Fibroblast of the aortic adventitia (primary cell): ENCODE measurements around the gene TBX18. TPM values are rescaled to one million over a fixed set of nuclear protein-coding genes. Genes with fewer than 3 reads are reported as not detected.

ENCODE experiments used
- DNase-seq: peaks from one replicate; pipeline ENCODE4 v3.0.0-alpha.2; 2010; ENCODE audit warnings: low read depth
- H3K4me3 ChIP-seq: 2 replicates; pipeline ENCODE4 v1.5.1; 2011; ENCODE audit warnings: low read depth, mild to moderate bottlenecking, control low read depth, low read length, moderate library complexity
- CTCF ChIP-seq: IDR thresholded peaks from 2 replicates; pipeline ENCODE4 v1.5.1; 2011; ENCODE audit warnings: mild to moderate bottlenecking, low read length, control low read depth, inconsistent platforms; ENCODE audit not compliant: insufficient read depth
- total RNA-seq: library from RNA; depleted of rRNA; stranded (reverse); fragments of >200 nt; gene quantifications from 2 replicates; pipeline ENCODE4 v1.2.3, GENCODE V29; 2012; ENCODE audit warnings: low replicate concordance

The TBX18 gene
- total RNA-seq, 1 donor = 27.1 TPM

- DNase-seq = no peak
- no peak for TF ChIP-seq CTCF
- no peak overlapping the region for H3K4me3 ChIP-seq
Observed at GRCh38 chr6:84801250-84801649, 36.9 kb upstream of the TBX18 start.

GRCh38 chr6:84798257-84798656 lies 33.9 kb upstream of the TBX18 start:
- DNase-seq = peak; percentile 35
- H3K4me3 ChIP-seq = no peak overlapping the region
- TF ChIP-seq CTCF = no peak

- no peak for TF ChIP-seq CTCF
- DNase-seq = no peak
- no peak overlapping the region for H3K4me3 ChIP-seq
Observed at GRCh38 chr6:84796343-84796742, 31.9 kb upstream of the TBX18 start.

- no peak overlapping the region for H3K4me3 ChIP-seq
- DNase-seq = no peak
- no peak for TF ChIP-seq CTCF
Observed at GRCh38 chr6:84791927-84792326, 27.5 kb upstream of the TBX18 start.

GRCh38 chr6:84791233-84791632 lies 26.8 kb upstream of the TBX18 start:
- DNase-seq = peak; percentile 23
- no peak overlapping the region for H3K4me3 ChIP-seq
- TF ChIP-seq CTCF = no peak

GRCh38 chr6:84789170-84789569 lies 24.8 kb upstream of the TBX18 start:
- no peak for TF ChIP-seq CTCF
- no peak for DNase-seq
- no peak overlapping the region for H3K4me3 ChIP-seq

GRCh38 chr6:84788689-84789088 lies 24.3 kb upstream of the TBX18 start:
- DNase-seq = no peak
- no peak for TF ChIP-seq CTCF
- H3K4me3 ChIP-seq = no peak overlapping the region
